ENCODE data around the gene MUC3A. TPM values are rescaled to one million over a fixed set of nuclear protein-coding genes. Genes with fewer than 3 reads are reported as not detected.
"Not testable (repeated sequence)": the region's sequence is repeated elsewhere in the genome, so short reads cannot be mapped to it uniquely, and the experiment has no call there.

The MUC3A gene
- total RNA-seq, 1 donor from 2014 or later: not detected

DNA sequence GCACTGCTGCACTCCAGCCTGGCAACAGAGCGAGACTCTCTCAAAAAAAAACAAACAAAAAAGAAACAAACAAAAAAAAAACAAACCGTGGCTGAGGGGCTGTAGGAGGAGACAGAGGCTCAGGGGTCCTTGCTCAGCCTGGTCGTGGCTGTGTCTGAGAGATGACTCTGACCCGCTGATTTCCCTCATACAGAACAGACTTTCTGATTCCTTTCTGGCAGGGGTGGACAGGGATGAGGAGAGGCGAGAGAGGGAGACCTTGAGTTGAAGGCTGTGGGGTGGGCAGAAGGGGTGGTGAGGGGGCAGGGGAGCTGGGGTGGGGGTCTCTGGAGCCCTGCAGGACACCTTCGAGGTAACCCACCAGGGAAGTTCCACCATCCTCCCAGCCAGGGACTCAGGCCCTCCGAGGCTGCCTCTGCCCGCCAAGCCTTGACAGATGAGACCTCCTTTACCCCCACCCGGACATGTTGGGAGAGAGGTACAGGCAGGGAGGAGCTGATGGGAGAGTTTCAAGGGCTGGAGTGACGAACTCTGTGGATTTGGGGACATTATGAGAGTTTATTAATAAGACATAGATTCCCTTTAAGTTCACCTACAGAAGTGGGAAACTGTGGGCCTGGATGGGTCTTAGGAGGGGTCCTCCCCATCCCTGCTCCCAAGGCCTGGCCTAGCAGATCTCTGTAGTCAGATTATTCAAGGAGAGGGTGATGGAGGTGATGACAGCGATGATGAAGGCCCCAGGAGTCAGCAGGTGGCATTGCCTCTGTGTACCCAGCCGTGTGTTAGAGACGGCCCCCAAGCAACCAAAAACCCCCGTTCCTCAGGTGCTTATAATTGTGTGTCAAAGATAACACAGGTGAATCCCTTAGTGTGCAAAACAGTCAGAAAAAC, 22.0 kb downstream of the MUC3A start:
- no peak for DNase-seq

DNA sequence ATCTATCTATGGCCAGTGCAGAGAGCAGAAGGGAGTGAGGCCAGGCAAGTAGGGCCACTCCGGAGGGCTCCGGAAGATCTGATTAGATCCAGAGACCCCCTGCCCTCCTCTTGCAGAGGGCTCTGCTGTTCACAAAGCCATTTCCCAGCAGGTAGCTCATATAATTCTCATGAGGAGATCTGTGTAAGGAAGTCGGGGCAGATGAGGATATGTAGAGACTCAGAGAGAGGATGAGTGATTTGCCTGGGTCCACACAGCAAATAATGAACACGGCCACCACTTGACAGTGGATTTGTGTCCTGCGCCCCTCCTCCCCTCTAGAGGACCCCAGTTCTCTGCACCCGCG, 22.6 kb downstream of the MUC3A start:
- DNase-seq: no peak

DNA sequence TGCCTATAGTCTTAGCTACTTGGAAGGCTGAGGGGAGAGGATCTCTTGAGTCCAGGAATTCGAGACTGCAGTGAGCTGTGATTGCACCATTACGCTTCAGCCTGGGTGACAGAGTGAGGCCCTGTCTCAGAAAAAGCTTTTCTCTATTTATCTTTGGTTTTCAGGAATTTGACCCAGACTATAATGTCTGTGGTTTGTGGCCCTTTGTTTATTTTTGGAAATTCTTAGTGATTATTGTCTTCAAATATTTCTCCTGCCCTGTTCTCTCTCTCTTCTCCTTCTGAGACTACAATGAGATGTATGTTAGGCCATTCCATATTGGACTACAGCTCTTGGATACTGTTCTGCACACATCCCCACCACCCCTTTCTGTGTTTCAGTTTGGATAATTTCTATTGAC, 24.7 kb downstream of the MUC3A start:
- DNase-seq: no peak

DNA sequence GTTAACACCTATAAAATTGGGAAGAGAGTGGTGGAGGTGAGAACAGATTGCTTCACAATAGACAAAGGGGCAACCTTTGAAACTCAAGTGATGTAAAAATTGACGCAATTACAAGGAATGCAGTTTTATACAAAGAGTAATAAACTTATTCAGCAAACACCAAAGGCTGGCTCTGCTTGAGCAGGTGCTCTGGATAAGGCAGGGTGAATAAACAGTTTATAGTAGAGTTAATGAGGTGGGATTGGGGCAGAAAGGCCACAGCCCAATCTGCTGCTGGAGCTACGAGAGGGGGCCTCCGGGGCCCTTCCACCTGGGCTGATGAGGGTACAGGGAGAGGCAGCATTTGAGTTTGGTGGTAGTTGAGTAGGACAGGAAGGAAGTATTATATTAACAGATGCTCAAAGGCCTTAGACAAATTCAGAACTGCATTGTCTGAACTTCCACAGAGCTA, 26.1 kb downstream of the MUC3A start:
- no peak for DNase-seq

DNA sequence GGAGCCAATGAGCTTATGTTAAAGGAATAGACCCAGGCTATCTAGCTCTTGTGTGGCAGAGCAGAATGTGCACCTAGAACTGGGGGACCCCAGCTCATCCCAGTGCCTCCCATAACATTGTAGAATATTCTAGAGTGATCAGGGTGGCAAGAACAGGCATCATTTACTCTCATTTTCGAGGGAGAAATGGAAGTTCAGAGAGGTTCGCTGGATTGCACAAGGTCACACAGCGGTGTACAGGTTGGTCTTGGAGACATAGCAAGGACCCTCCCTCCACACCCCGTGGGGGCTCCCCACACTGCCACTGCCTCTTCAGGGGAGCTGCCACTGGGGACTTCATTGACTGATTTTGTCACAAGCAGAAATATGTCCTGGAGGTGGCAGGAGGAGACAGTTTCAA, 29.0 kb downstream of the MUC3A start:
- no peak for DNase-seq

DNA sequence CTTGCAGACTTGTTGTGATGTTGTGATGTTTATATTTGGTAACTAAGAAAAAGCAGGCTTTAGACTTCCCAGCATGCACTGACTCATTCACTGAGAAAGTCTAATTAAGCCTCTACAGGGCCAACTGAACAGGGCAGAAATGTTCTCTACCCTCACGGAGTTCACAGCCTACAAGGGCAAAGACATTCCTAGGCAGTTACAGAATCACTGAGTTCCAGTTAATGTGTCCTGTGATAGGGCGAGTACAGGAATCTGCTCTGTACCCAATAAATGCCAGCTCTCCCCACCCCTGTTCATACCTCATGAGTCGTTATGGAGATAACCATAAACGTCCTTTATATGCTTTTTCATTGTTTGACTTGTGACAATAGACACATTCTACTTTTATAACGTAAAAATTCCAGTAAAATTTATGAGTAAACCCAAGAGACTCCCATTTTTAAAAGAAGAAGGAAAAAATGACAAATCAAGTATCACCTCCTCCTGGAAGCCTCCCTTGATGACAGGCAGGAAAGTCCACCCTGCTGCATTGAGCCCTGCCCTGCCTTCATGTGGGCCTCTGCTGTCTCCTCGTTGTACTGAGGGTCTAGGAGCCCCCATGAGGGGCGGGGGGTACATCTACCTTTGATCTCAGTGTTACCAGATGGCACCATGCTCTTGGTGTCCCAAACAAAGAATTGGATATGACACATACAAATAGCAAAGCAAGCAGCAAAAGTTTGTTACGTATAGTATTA, 34.3 kb downstream of the MUC3A start:
- no peak for DNase-seq

DNA sequence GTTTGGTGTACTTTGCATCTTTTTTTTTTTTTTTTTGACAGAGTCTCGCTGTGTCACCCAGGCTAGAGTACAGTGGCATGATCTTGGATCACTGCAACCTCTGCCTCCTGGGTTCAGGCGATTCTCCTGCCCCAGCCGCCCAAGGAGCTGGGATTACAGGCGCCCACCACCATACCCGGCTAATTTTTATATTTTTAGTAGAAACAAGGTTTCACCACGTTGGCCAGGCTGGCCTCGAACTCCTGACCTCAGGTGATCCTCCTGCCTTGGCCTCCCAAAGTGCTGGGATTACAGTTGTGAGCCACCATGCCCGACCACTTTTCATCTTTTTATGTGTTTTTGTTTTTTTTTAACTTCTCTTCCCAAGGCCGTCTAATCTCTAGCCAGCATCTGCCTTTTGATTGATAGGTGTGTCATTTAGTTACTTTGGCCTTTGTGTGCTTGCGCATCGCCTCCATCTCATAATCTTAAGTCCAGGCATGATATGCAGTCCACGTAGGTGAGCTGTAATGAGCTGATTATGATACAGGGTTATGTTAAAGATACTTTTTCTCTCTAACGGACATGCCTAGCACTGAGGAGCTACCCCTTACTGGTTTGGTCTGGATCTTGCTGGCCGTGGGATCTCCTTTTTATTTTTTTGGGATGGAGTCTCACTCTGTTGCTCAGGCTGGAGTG, 35.0 kb downstream of the MUC3A start:
- not testable (repeated sequence) for DNase-seq

DNA sequence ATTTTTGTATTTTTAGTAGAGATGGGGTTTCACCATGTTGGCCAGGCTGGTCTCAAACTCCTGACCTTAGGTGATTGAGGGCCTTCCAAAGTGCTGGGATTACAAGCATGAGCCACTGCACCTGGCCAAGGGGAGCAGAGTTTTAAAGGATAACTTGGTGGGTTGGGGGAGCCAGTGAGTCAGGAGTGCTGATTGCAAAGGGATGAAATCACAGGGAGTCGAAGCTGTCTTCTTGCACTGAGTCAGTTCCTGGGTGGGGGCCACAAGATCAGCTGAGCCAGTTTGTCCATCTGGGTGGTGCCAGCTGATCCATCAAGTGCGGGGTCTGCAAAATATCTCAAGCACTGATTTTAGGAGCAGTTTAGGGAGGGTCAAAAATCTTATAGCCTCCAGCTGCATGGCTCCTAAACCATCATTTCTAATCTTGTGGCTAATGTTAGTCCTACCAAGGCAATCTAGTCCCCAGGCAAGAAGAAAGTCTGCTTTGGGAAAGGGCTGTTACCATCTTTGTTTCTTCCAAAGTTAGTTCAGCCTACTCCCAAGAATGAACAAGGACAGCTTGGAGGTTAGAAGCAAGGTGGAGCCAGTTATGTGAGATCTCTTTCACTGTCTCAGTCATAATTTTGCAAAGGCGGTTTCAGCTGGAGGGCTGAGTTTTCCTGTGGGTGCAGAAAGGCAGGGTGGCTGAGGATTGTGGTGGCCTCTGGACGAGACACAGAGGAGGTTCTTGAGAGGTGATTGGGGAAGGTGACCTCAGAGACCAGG, 35.9 kb downstream of the MUC3A start:
- not testable (repeated sequence) for DNase-seq

DNA sequence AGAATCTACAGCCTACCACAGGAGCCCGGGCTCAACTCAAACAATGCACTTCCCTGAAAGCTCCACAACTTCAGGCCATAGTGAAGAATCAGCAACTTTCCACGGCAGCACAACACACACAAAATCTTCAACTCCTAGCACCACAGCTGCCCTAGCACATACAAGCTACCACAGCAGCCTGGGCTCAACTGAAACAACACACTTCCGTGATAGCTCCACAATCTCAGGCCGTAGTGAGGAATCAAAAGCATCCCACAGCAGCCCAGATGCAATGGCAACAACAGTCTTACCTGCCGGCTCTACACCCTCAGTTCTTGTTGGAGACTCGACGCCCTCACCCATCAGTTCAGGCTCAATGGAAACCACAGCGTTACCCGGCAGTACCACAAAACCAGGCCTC, 42.3 kb downstream of the MUC3A start:
- no peak for DNase-seq

DNA sequence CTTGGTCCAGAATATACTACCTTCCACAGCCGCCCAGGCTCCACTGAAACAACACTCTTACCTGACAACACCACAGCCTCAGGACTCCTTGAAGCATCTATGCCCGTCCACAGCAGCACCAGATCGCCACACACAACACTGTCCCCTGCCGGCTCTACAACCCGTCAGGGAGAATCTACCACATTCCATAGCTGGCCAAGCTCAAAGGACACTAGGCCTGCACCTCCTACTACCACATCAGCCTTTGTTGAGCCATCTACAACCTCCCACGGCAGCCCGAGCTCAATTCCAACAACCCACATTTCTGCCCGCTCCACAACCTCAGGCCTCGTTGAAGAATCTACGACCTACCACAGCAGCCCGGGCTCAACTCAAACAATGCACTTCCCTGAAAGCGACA, 42.9 kb downstream of the MUC3A start:
- DNase-seq: not testable (repeated sequence)

DNA sequence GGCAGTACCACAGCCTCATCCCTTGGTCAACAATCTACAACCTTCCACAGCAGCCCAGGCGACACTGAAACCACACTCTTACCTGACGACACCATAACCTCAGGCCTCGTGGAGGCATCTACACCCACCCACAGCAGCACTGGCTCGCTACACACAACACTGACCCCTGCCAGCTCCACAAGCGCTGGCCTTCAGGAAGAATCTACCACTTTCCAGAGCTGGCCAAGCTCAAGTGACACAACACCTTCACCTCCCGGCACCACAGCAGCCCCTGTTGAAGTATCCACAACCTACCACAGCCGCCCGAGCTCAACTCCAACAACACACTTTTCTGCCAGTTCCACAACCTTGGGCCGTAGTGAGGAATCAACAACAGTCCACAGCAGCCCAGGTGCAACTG, 45.3 kb downstream of the MUC3A start:
- not testable (repeated sequence) for DNase-seq

DNA sequence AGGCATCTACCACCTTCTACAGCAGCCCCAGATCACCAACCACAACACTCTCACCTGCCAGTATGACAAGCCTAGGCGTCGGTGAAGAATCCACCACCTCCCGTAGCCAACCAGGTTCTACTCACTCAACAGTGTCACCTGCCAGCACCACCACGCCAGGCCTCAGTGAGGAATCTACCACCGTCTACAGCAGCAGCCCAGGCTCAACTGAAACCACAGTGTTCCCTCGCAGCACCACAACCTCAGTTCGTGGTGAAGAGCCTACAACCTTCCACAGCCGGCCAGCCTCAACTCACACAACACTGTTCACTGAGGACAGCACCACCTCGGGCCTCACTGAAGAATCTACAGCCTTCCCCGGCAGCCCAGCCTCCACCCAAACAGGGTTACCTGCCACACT, 49.2 kb downstream of the MUC3A start:
- not testable (repeated sequence) for DNase-seq

DNA sequence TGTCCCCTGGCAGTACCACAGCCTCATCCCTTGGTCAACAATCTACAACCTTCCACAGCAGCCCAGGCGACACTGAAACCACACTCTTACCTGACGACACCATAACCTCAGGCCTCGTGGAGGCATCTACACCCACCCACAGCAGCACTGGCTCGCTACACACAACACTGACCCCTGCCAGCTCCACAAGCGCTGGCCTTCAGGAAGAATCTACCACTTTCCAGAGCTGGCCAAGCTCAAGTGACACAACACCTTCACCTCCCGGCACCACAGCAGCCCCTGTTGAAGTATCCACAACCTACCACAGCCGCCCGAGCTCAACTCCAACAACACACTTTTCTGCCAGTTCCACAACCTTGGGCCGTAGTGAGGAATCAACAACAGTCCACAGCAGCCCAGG, 50.0 kb downstream of the MUC3A start:
- not testable (repeated sequence) for DNase-seq

DNA sequence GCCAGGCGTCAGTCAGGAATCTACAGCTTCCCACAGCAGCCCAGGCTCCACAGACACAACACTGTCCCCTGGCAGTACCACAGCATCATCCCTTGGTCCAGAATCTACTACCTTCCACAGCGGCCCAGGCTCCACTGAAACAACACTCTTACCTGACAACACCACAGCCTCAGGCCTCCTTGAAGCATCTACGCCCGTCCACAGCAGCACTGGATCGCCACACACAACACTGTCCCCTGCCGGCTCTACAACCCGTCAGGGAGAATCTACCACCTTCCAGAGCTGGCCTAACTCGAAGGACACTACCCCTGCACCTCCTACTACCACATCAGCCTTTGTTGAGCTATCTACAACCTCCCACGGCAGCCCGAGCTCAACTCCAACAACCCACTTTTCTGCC, 50.7 kb downstream of the MUC3A start:
- not testable (repeated sequence) for DNase-seq

DNA sequence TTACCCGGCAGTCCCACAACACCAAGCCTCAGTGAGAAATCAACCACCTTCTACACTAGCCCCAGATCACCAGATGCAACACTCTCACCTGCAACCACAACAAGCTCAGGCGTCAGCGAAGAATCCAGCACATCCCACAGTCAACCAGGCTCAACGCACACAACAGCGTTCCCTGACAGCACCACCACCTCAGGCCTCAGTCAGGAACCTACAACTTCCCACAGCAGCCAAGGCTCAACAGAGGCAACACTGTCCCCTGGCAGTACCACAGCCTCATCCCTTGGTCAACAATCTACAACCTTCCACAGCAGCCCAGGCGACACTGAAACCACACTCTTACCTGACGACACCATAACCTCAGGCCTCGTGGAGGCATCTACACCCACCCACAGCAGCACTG, 53.0 kb downstream of the MUC3A start:
- not testable (repeated sequence) for DNase-seq

DNA sequence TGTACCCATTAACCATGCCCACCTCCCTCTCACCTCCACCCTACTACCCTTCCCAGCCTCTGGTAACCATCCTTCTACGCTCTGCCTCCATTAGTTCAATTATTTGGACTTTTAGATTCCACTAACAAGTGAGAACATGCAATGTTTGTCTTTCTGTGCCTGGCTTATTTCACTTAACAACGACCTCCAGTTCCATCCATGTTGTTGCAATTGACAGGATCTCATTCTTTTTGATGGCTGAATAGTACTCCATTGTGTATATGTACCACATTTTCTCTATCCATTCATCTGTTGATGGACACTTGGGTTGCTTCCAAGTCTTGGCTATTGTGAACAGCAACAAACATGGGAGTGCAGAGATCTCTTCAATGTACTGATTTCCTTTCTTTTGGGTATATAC, 58.0 kb downstream of the MUC3A start:
- not testable (repeated sequence) for DNase-seq

DNA sequence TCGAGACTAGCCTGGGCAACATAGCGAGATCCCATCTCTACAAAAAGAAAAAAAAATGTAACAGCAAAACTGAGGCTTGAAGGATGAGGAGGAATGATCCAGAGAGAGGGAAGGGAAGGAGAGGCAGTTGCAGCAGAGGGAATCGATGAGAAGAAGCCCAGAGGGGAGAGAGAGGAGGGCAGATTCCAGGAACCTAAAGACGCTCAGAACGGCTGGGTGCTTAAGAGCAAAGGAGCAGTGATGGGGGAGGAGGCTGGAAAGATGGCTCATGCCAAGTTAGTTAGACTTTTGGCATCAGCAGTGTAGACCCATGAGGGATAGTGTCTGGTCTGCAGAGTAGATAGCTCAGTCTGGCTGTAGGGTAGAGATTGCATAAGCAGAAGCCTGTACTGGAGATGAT, 60.3 kb downstream of the MUC3A start:
- no peak for DNase-seq

DNA sequence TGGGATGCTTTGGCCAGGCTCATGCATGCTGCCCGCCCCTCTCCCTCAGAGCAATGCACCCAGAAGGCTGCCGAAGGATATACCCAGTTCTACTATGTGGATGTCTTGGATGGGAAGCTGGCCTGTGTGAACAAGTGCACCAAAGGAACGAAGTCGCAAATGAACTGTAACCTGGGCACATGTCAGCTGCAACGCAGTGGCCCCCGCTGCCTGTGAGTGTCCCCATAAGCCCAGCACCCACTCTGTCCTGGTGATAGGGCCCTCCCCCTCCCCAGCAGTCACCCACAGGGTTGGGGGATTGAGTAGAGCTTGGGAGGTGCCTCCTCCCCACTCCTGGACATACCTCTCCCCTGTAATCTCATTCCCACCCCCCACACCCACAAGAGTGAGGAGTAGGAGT, 63.6 kb downstream of the MUC3A start:
- DNase-seq: no peak

DNA sequence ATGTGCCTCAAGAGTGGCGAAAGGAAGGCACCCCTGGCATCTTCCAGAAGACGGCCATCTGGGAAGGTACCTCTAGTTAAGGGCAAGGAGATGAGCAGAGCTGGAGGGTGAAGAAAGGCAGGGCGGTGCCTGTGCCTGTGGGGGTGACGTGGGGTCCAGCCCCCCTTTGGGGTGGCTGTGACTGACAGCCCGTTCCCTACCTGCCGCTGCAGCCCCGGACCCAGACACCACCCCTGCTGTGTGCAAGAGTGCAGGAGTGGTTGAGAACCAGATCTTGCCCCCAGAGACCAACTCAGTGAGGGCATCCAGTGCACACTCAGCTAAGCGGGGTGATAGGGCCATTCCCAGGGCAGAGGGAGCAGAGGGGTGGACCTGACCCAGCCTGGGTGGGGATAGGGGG, 66.3 kb downstream of the MUC3A start:
- DNase-seq: no peak

DNA sequence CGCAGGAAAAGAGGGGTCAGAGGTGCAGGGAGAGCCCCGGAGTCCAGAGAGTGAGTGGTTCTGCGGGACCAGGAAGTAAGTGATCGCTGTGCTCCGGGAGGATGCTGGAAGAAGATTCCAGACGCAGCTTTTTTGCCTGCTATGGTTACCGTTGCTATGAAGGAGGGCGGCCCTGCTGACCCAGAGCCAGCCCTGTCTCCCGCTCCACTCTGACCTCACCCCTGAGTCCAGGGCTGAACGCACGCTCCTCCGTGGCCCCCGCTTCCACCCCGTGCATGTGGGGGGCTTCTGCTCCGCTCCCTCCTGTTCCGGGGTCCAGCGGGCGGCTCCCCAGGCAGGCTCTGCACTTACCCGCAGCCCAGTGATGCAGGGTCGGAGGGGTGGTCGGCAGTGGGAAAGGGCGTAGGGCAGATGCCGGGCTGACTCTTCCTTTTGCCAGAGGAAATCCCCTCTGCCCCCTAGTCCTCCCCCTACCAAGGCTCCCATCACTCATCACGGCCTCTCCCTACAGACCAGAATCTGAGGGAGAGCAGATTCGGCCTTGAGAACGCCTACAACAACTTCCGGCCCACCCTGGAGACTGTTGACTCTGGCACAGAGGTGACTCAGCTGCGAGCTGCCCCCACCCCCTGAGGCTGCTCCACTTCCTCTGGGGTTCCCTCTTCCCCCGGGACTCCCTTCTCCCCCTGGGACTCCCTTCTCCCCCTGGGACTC, 67.9 kb downstream of the MUC3A start:
- peak; percentile 64 for DNase-seq

All from skin of body (tissue), 2 donors.